HCT116 (cell line): Measurements from ENCODE around the gene ACSF2.

ENCODE experiments used
- ATF3 ChIP-seq: IDR thresholded peaks from 2 replicates; pipeline ENCODE4 v1.6.1; 2012
- CEBPB ChIP-seq: IDR thresholded peaks from 2 replicates; pipeline ENCODE4 v1.6.1; 2012; ENCODE audit warnings: low read depth
- CTCF ChIP-seq, 3 experiments: fragments of 200-600 bp in 1 of 3; sonication (generic) in 1 of 3; IDR thresholded peaks in 2 of 3; conservative IDR thresholded peaks in 1 of 3; 2 replicates each; pipeline ENCODE4 v1.5.1; 2012 to 2017; ENCODE audit warnings: low read depth in 2 of 3, low read length in 2 of 3, antibody characterized with exemption in 1 of 3, borderline replicate concordance in 1 of 3, control low read depth in 1 of 3, mild to moderate bottlenecking in 1 of 3, mixed read lengths in 1 of 3, mixed run types in 1 of 3, moderate library complexity in 1 of 3; ENCODE audit not compliant: insufficient read depth in 1 of 3
- ELF1 ChIP-seq: IDR thresholded peaks from 2 replicates; pipeline ENCODE4 v1.6.1; 2012; ENCODE audit warnings: low read depth, borderline replicate concordance
- EZH2 ChIP-seq: fragments of 200-600 bp; sonication (generic); IDR thresholded peaks from 2 replicates; pipeline ENCODE4 v1.6.1; 2017; ENCODE audit warnings: antibody characterized with exemption, mixed run types
- POLR2A ChIP-seq: IDR thresholded peaks from 2 replicates; pipeline ENCODE4 v1.7.0; 2011; ENCODE audit warnings: borderline replicate concordance; ENCODE audit not compliant: insufficient read depth, insufficient read length; ENCODE audit errors: extremely low read depth
- POLR2AphosphoS5 ChIP-seq: IDR thresholded peaks from 2 replicates; pipeline ENCODE4 v1.6.1; 2011; ENCODE audit warnings: mild to moderate bottlenecking, low read depth, low read length, moderate library complexity
- REST ChIP-seq: IDR thresholded peaks from 2 replicates; pipeline ENCODE4 v1.6.1; 2012; ENCODE audit warnings: low read depth
- SIN3A ChIP-seq: IDR thresholded peaks from 2 replicates; pipeline ENCODE4 v1.6.1; 2012; ENCODE audit warnings: low read depth
- ZBTB33 ChIP-seq: IDR thresholded peaks from 2 replicates; pipeline ENCODE4 v1.6.1; 2011; ENCODE audit warnings: mild to moderate bottlenecking, low read length, moderate library complexity; ENCODE audit not compliant: insufficient replicate concordance; ENCODE audit errors: extremely low read depth

GRCh38 chr17:50487213-50488096 is 61.4 kb downstream of the ACSF2 start:
- TF ChIP-seq CTCF (IDR thresholded peaks at IDR 0.05 in 2 of 3, conservative IDR thresholded peaks at IDR 0.05 in 1 of 3; ENCODE audit: borderline replicate concordance in 1 of 3, insufficient read depth in 1 of 3, low read depth in 2 of 3, low read length in 2 of 3) (no peak), REST (no peak), SIN3A (no peak), ZBTB33 (no peak), ELF1 (no peak), ATF3 (no peak), CEBPB (no peak), POLR2AphosphoS5 (peak; percentile 16; the same call in 1 of the 2 replicates), EZH2 (no peak), POLR2A (no peak)
